B cell (primary cell): ENCODE measurements around the gene SDC4.

Source experiments
- CTCF ChIP-seq: fragments of 200-600 bp; IDR thresholded peaks from one replicate; pipeline ENCODE4 v1.8.0; 2022; ENCODE audit warnings: antibody characterized with exemption, mild to moderate bottlenecking
- EZH2 ChIP-seq: IDR thresholded peaks from 2 replicates; pipeline ENCODE4 v1.6.1; 2012; ENCODE audit warnings: borderline replicate concordance, low read depth, mild to moderate bottlenecking, moderate library complexity, low read length; ENCODE audit not compliant: insufficient read depth, poor library complexity, severe bottlenecking

DNA sequence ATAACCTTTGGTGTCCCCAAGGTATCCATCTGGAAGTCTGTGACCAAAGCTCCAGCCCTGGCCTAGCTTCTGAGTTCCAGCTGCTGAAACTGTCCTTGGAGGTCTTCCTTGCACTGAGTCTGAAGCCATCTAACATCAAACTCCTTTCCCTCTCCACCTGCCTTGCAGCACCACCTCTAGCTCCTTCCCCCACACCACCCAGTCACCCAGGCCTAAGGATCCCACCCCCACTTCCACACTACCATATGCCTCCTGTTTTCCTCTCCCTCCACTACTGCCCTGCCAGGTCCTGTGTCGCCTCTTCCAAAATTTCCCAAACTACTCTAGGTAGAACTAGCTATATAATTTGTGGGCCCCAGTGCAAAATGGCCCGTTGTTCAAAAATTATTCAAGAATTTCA is 29.3 kb downstream of the SDC4 start:
- TF ChIP-seq EZH2: no peak
- no peak for TF ChIP-seq CTCF
